ENCODE results near the gene CDH4. TPM values are rescaled to one million over a fixed set of nuclear protein-coding genes. Genes with fewer than 3 reads are reported as not detected.
A peak's percentile ranks its signal among the peaks of the same experiment; 100 is the strongest.

Gene CDH4
- total and polyA plus RNA-seq, 2 of the 8 experiments (the other 6 are each of a cell fraction or from before 2014, with no cell fraction given): 4.3 to 7.9 TPM

- peak overlapping the region; percentile 84 for H4K91ac ChIP-seq (replicated peaks; ENCODE audit: insufficient read length, low read length)
- FAIRE-seq (peak; percentile 63), DNase-seq (ENCODE audit: low read depth in 1 of 2, low spot score in 2 of 2) (no peak)
- H2BK5ac ChIP-seq (ENCODE audit: low read depth, low read length): no peak overlapping the region; the same call in 1 of the 2 replicates
- TF ChIP-seq YY1 (IDR thresholded peaks at IDR 0.05; ENCODE audit: low read depth, low read length) (peak; percentile 59; the same call in 1 of the 2 replicates), RAD21 (IDR thresholded peaks at IDR 0.05 in 1 of 2, conservative IDR thresholded peaks at IDR 0.05 in 1 of 2; ENCODE audit: low read depth in 2 of 2, low read length in 2 of 2) (0 out of 4 replicates have a peak, but pooled peaks of 1 of the 2 experiments have one; percentile 5), EP300 (IDR thresholded peaks at IDR 0.05; ENCODE audit: borderline replicate concordance in 1 of 2, low read depth in 2 of 2, low read length in 2 of 2) (no peak), E2F6 (IDR thresholded peaks at IDR 0.05) (no peak)
- 0 out of 2 replicates have a peak overlapping the region, but pooled peaks have one; percentile 63 for H2BK12ac ChIP-seq (ENCODE audit: low read depth, low read length)
- H4K20me1 ChIP-seq (replicated peaks in 1 of 2; ENCODE audit: control insufficient read depth in 1 of 2, insufficient read depth in 2 of 2, low read length in 2 of 2): no peaks in the 10 kb centered on the region
- no peak overlapping the region for H3K4me3 ChIP-seq (ENCODE audit: extremely low read depth in 1 of 4, insufficient read depth in 2 of 4, low read depth in 3 of 4, low read length in 4 of 4)
- WGBS, 2 experiments (ENCODE audit: extremely low coverage in 1 of 2, insufficient coverage in 1 of 2, insufficient read length in 1 of 2, insufficient replicate concordance in 2 of 2, low coverage in 1 of 2, low lambda C conversion rate in 2 of 2, missing lambda C conversion rate in 1 of 2): 80% methylated on average over 14 of the region's 14 CpGs; no CpG with 5 or more reads in 1 of the 2 experiments
- POLR2A ChIA-PET (ENCODE audit: partially characterized antibody): no interaction called here
- H3K36me3 ChIP-seq (ENCODE audit: control insufficient read depth in 2 of 4, insufficient read depth in 4 of 4, low read length in 3 of 4): no peaks in the 10 kb centered on the region
- H2BK20ac ChIP-seq (ENCODE audit: low read length): peak overlapping the region; percentile 74; the same call in 1 of the 2 replicates
- H2AK5ac ChIP-seq (ENCODE audit: low read depth, low read length): peak overlapping the region; percentile 14; the same call in 1 of the 2 replicates
- H4K5ac ChIP-seq (ENCODE audit: insufficient read length, low read depth, low read length): peak overlapping the region; percentile 62
- peak overlapping the region; percentile 87 for H2BK120ac ChIP-seq (replicated peaks; ENCODE audit: low read depth, low read length)
- no peaks in the 10 kb centered on the region for H3K79me1 ChIP-seq (ENCODE audit: low read depth, low read length)
- no peak overlapping the region for H2AFZ ChIP-seq (ENCODE audit: low read length)
- H2BK15ac ChIP-seq (ENCODE audit: low read length): no peak overlapping the region
- no peaks in the 10 kb centered on the region; a peak in 1 of 4 replicates for H3K79me2 ChIP-seq (ENCODE audit: control insufficient read depth in 1 of 2, insufficient read depth in 2 of 2, low read length in 2 of 2)
- H4K8ac ChIP-seq (ENCODE audit: extremely low read depth, insufficient read depth, low read length): no peak overlapping the region; the same call in 1 of the 2 replicates
- H3K18ac ChIP-seq (ENCODE audit: extremely low read depth, low read length): no peak overlapping the region; the same call in 1 of the 2 replicates
- H3K23ac ChIP-seq (ENCODE audit: insufficient read length): no peak overlapping the region
- H3K9ac ChIP-seq (replicated peaks in 1 of 4; ENCODE audit: extremely low read depth in 1 of 4, low read depth in 3 of 4, low read length in 3 of 4): no peak overlapping the region
- H3K4ac ChIP-seq (replicated peaks; ENCODE audit: insufficient read length, low read depth, low read length): no peak overlapping the region
- H3K4me2 ChIP-seq (ENCODE audit: insufficient read depth in 1 of 2, low read depth in 2 of 2, low read length in 2 of 2): 0 out of 4 replicates have a peak overlapping the region, but pooled peaks of 1 of the 2 experiments have one; percentile 1
- H3K9me3 ChIP-seq (ENCODE audit: insufficient read depth in 2 of 2, low read depth in 1 of 2, low read length in 1 of 2): no peaks in the 10 kb centered on the region
- peaks cover 13 to 58% (median 30%) of the 10 kb centered on the region in 4 experiments for H3K4me1 ChIP-seq (replicated peaks in 1 of 4; ENCODE audit: control insufficient read depth in 3 of 4, insufficient read depth in 4 of 4, low read length in 3 of 4)
- H3K27me3 ChIP-seq (replicated peaks in 1 of 4; ENCODE audit: control insufficient read depth in 3 of 4, extremely low read depth in 1 of 4, insufficient read depth in 3 of 4, low read length in 3 of 4): no peaks in the 10 kb centered on the region
- H3K14ac ChIP-seq (ENCODE audit: insufficient read length): no peak overlapping the region
- H3K23me2 ChIP-seq (ENCODE audit: low read depth, low read length): no peaks in the 10 kb centered on the region; the same call in none of the 2 replicates
- no peak overlapping the region for H3K27ac ChIP-seq (ENCODE audit: low read depth, low read length)
- CTCF ChIA-PET (ENCODE audit: partially characterized antibody): no interaction called here
- no peak overlapping the region for H3K56ac ChIP-seq (replicated peaks; ENCODE audit: insufficient read length, low read depth, low read length)
Measured at GRCh38 chr20:61440548-61441055, 188.5 kb downstream of the CDH4 start.

Data from H1 (cell line).